ENCODE results near the gene PPP4R2. TPM values are rescaled to one million over a fixed set of nuclear protein-coding genes. Genes with fewer than 3 reads are reported as not detected.
A peak's percentile ranks its signal among the peaks of the same experiment; 100 is the strongest.

PPP4R2 gene
- total and polyA plus RNA-seq, 10 of the 15 experiments (the other 5 are each of a cell fraction or from before 2014, with no cell fraction given) = 16.7 to 83.4 (median 38.9) TPM

DNA sequence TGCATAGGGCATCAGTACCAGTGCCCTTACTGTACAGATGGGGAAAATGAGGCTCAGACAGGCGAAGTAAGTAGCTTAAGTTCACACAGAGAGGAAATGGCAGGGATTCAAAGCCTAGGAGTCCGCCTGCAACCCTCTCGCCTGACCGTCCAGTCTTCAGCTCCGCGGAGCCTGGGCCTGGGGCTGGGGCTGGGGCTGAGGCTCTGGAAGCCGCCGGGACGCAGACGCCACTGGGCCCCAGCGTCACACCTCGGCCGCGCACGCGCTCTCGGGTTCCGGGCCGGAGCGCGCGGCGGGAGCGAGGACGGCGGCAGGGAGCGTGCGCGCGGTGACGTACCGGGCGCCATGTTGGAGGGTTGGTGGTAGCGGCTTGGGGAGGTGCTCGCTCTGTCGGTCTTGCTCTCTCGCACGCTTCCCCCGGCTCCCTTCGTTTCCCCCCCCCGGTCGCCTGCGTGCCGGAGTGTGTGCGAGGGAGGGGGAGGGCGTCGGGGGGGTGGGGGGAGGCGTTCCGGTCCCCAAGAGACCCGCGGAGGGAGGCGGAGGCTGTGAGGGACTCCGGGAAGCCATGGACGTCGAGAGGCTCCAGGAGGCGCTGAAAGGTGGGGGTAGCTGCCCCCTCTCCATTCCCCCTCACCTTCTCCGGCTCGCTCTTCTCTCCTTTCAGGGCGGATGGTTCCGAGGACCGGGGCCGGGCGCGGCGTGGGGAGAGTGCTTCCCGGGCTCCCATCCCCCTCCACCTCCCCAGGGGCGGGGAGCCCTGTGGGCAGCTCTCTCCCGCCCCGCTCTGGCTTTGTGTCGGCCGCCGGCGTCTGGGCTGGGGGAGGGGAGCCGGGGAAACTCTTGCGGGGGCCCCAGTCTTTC, at the start of gene PPP4R2 (continued):
- TF ChIP-seq, protein P1, sequence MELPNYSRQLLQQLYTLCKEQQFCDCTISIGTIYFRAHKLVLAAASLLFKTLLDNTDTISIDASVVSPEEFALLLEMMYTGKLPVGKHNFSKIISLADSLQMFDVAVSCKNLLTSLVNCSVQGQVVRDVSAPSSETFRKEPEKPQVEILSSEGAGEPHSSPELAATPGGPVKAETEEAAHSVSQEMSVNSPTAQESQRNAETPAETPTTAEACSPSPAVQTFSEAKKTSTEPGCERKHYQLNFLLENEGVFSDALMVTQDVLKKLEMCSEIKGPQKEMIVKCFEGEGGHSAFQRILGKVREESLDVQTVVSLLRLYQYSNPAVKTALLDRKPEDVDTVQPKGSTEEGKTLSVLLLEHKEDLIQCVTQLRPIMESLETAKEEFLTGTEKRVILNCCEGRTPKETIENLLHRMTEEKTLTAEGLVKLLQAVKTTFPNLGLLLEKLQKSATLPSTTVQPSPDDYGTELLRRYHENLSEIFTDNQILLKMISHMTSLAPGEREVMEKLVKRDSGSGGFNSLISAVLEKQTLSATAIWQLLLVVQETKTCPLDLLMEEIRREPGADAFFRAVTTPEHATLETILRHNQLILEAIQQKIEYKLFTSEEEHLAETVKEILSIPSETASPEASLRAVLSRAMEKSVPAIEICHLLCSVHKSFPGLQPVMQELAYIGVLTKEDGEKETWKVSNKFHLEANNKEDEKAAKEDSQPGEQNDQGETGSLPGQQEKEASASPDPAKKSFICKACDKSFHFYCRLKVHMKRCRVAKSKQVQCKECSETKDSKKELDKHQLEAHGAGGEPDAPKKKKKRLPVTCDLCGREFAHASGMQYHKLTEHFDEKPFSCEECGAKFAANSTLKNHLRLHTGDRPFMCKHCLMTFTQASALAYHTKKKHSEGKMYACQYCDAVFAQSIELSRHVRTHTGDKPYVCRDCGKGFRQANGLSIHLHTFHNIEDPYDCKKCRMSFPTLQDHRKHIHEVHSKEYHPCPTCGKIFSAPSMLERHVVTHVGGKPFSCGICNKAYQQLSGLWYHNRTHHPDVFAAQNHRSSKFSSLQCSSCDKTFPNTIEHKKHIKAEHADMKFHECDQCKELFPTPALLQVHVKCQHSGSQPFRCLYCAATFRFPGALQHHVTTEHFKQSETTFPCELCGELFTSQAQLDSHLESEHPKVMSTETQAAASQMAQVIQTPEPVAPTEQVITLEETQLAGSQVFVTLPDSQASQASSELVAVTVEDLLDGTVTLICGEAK (IDR thresholded peaks at IDR 0.05; ENCODE audit: borderline replicate concordance) = no peak
- TF ChIP-seq TCF3 (IDR thresholded peaks at IDR 0.05; ENCODE audit: borderline replicate concordance, insufficient read depth, low read depth, low read length) (0 out of 2 replicates have a peak, but pooled peaks have one; percentile 37), ZSCAN29 (IDR thresholded peaks at IDR 0.05) (no peak), RAD51 (IDR thresholded peaks at IDR 0.05) (no peak), HDGF (IDR thresholded peaks at IDR 0.05) (no peak), NFYB (IDR thresholded peaks at IDR 0.05; ENCODE audit: insufficient read depth, low read depth, low read length) (no peak), SIN3A (IDR thresholded peaks at IDR 0.05; ENCODE audit: low read depth, low read length) (no peak), YY1 (IDR thresholded peaks at IDR 0.05; ENCODE audit: low read depth, low read length) (peak; percentile 96), ASH2L (IDR thresholded peaks at IDR 0.05; ENCODE audit: borderline replicate concordance, low read depth) (0 out of 2 replicates have a peak, but pooled peaks have one; percentile 21), SREBF2 (IDR thresholded peaks at IDR 0.05; ENCODE audit: low read length) (no peak), CBFB (IDR thresholded peaks at IDR 0.05; ENCODE audit: low read depth) (no peak), NFXL1 (IDR thresholded peaks at IDR 0.05; ENCODE audit: borderline replicate concordance) (no peak), NFIC (IDR thresholded peaks at IDR 0.05; ENCODE audit: low read depth, low read length) (no peak), HCFC1 (IDR thresholded peaks at IDR 0.05; ENCODE audit: low read length) (peak; percentile 32; the same call in 1 of the 2 replicates), NRF1 (conservative IDR thresholded peaks at IDR 0.05; ENCODE audit: low read depth, low read length) (peak; percentile 44)
- TF ChIP-seq, protein P2, sequence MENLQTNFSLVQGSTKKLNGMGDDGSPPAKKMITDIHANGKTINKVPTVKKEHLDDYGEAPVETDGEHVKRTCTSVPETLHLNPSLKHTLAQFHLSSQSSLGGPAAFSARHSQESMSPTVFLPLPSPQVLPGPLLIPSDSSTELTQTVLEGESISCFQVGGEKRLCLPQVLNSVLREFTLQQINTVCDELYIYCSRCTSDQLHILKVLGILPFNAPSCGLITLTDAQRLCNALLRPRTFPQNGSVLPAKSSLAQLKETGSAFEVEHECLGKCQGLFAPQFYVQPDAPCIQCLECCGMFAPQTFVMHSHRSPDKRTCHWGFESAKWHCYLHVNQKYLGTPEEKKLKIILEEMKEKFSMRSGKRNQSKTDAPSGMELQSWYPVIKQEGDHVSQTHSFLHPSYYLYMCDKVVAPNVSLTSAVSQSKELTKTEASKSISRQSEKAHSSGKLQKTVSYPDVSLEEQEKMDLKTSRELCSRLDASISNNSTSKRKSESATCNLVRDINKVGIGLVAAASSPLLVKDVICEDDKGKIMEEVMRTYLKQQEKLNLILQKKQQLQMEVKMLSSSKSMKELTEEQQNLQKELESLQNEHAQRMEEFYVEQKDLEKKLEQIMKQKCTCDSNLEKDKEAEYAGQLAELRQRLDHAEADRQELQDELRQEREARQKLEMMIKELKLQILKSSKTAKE (IDR thresholded peaks at IDR 0.05; ENCODE audit: low read depth, poor library complexity, severe bottlenecking) = no peak
- TF ChIP-seq, protein P3, sequence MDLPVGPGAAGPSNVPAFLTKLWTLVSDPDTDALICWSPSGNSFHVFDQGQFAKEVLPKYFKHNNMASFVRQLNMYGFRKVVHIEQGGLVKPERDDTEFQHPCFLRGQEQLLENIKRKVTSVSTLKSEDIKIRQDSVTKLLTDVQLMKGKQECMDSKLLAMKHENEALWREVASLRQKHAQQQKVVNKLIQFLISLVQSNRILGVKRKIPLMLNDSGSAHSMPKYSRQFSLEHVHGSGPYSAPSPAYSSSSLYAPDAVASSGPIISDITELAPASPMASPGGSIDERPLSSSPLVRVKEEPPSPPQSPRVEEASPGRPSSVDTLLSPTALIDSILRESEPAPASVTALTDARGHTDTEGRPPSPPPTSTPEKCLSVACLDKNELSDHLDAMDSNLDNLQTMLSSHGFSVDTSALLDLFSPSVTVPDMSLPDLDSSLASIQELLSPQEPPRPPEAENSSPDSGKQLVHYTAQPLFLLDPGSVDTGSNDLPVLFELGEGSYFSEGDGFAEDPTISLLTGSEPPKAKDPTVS (IDR thresholded peaks at IDR 0.05; ENCODE audit: low read depth, low read length) = no peak
- TF ChIP-seq, protein P4, sequence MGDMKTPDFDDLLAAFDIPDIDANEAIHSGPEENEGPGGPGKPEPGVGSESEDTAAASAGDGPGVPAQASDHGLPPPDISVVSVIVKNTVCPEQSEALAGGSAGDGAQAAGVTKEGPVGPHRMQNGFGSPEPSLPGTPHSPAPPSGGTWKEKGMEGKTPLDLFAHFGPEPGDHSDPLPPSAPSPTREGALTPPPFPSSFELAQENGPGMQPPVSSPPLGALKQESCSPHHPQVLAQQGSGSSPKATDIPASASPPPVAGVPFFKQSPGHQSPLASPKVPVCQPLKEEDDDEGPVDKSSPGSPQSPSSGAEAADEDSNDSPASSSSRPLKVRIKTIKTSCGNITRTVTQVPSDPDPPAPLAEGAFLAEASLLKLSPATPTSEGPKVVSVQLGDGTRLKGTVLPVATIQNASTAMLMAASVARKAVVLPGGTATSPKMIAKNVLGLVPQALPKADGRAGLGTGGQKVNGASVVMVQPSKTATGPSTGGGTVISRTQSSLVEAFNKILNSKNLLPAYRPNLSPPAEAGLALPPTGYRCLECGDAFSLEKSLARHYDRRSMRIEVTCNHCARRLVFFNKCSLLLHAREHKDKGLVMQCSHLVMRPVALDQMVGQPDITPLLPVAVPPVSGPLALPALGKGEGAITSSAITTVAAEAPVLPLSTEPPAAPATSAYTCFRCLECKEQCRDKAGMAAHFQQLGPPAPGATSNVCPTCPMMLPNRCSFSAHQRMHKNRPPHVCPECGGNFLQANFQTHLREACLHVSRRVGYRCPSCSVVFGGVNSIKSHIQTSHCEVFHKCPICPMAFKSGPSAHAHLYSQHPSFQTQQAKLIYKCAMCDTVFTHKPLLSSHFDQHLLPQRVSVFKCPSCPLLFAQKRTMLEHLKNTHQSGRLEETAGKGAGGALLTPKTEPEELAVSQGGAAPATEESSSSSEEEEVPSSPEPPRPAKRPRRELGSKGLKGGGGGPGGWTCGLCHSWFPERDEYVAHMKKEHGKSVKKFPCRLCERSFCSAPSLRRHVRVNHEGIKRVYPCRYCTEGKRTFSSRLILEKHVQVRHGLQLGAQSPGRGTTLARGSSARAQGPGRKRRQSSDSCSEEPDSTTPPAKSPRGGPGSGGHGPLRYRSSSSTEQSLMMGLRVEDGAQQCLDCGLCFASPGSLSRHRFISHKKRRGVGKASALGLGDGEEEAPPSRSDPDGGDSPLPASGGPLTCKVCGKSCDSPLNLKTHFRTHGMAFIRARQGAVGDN (IDR thresholded peaks at IDR 0.05) = peak; percentile 97
